OCI-LY1 (cell line): ENCODE data around the gene FASN.

Source experiments
- EZH2 ChIP-seq: fragments of 200-600 bp; sonication (generic), shearing (Covaris generic); IDR thresholded peaks from 2 replicates; pipeline ENCODE4 v1.8.0; 2017; ENCODE audit warnings: borderline replicate concordance, mixed run types, mild to moderate bottlenecking, antibody characterized with exemption, low read length, moderate library complexity, mixed read lengths
- TF ChIP-seq, protein P1 (sequence below): fragments of 200-600 bp; sonication (generic), shearing (Covaris generic); IDR thresholded peaks from 2 replicates; pipeline ENCODE4 v1.5.1; 2017; ENCODE audit warnings: mild to moderate bottlenecking, antibody characterized with exemption, low read length, moderate library complexity, mixed read lengths

DNA sequence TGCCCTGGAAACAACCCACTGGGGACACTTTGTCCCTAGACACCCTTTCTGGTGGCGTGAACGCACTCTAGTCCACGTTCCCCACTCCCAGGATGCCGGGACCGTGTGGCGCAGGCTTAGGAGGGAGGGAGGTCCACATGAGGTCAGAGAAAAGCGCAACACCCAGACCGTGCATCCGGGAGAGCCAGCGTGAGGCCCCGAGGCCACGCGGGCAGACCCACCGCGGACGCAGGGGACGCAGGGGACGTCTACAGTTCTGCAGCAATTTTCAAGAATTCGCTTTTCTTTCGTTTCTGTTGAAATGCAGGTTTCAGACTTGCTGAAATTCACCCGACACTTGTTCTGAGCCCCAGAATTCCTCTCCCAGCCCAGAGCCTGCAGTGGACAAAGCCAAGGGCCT lies 51.1 kb downstream of the FASN start:
- TF ChIP-seq EZH2, result no peak
- TF ChIP-seq, protein P1, sequence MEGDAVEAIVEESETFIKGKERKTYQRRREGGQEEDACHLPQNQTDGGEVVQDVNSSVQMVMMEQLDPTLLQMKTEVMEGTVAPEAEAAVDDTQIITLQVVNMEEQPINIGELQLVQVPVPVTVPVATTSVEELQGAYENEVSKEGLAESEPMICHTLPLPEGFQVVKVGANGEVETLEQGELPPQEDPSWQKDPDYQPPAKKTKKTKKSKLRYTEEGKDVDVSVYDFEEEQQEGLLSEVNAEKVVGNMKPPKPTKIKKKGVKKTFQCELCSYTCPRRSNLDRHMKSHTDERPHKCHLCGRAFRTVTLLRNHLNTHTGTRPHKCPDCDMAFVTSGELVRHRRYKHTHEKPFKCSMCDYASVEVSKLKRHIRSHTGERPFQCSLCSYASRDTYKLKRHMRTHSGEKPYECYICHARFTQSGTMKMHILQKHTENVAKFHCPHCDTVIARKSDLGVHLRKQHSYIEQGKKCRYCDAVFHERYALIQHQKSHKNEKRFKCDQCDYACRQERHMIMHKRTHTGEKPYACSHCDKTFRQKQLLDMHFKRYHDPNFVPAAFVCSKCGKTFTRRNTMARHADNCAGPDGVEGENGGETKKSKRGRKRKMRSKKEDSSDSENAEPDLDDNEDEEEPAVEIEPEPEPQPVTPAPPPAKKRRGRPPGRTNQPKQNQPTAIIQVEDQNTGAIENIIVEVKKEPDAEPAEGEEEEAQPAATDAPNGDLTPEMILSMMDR, result no peak
